ENCODE results near the gene CYB561D1.
A peak's percentile ranks its signal among the peaks of the same experiment; 100 is the strongest.

CYB561D1 gene

DNA sequence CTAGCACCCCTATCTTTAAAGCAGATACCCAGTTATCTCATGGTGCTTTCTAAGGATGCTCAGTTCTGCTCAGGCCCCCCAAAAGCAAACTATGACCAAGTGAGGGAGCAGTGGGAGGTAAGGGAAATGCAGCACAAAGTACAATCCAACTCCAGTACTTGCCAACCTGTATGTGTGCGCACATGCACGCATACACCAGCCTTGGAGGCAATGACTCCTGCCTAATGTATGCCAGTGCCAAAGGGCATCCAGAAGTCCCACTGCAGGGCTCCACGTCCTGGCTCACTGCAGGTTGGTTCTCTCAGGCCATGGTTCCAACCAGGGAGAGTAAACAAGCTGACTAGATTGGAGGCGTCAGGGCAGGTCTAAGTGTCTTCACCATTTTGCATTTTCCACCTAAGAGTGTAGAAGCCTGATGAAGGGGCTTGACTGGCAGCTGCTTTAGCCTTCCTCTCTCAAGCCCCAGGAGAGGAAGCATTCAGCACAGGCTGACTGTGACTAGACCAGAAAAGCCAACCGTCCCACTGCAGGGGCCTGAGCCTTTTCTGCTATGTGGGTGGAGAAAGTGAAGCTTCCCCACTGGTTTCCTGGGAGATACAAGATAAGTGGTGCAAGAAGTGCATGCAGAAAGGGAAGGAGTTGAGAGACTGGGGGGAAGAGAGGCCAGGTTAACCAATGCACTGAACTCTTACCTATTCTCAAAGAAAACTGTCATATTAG, 7.9 kb downstream of the CYB561D1 start:
- no peak for DNase-seq

DNA sequence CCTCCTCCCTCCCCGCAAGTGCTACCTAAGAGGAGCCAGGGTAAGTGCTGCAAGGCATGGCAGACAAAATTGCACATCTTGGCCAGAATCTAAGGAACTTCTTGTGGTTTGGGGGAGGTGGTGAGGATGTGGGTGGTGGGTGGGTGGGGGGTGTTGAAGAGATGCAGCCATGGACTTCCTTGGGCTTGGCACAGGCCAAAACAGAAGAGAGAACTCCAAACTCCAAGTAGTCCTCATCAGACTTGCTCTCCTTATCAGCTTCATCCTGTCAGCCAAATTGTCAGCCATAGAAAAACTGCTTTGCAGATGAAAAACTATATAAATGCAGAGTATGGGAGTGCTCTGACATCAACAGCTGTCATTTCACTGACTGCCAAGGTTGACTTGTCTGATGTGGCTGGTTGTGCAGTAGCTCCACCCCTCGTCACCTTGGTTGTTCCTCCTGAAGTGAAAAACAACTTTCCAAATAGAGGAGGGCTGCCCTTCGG, 8.5 kb downstream of the CYB561D1 start:
- peak in 3 of 5 experiments; percentile 56 to 70 (median 69) for DNase-seq

DNA sequence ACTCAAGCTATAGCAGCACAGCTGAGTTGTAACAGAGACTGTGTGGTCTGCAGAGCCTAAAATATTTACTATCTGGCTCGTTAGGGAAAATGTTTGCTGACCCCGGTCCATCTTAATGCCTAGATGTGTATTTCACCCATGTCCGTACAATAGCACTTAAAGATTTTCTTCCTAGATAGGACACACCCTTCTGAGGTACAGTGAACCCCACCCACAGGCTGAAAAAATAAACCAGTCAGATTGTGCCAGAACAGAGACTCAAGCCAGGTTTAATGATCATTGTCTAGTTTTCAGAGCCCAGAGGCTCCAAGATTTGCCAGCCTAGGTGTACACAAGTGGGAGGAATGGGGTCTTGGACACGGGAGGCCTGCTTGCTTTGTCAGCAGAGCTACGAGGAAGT, 10.0 kb downstream of the CYB561D1 start:
- DNase-seq = no peak

DNA sequence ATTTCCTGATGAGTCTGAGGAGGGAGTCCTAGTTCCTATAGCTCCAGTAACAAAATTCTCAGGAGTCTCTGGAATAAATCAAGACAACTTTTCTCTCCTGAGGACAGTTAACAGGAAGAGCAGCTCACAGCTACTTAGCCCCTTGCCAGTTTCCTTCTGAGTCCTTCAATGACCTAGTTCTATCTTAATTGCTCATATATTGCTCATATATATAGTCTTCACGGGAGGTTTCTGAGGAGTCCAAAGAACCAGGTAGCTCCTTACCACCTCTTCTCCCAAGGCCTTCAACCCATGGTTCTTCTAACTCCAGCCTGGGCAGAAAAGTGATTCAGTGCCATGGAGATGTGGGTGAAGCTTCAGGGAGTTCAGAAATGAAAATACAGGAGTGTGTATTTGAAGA, 11.1 kb downstream of the CYB561D1 start:
- DNase-seq = no peak

DNA sequence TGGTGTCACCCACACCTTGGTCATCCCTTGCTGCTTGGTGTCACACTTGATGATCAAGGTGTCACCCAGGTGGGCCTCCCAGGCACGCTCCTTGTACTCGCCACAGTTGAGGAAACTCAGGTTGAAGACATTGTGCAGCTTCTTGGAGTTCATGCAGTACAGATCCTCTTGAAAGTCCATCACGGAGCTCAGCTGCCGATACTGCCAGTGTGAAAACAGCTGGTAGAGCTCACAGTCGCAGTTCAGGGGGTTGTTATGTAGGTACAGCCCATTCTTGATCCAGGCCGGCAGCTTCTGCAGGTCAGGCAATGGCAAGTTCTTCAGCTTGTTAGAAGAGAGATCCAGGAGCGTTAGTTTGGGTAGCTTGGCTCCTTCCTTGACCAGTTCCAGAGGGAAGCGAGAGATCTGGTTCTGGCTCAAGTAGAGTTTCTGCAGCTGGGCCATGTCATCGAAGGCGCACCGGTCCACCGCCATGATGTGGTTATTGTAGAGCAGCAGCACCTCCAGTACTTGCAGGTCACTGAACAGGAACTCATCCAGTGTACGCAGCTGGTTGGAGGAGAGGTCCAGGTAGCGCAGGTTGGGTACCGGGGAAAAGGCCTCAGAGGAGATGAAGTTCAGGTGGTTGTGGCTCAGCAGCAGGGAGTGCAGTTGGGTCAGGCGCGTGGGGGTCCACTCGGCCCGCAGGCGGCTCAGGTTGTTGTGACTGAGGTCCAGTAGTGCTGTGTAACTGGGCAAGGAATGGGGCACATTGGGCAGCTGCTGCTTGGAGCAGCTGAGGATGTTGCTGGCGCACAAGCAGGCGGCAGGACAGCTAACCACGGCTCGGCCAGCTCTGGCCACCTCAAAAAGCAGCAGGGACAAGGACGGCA, 14.3 kb downstream of the CYB561D1 start:
- no peak for DNase-seq

DNA sequence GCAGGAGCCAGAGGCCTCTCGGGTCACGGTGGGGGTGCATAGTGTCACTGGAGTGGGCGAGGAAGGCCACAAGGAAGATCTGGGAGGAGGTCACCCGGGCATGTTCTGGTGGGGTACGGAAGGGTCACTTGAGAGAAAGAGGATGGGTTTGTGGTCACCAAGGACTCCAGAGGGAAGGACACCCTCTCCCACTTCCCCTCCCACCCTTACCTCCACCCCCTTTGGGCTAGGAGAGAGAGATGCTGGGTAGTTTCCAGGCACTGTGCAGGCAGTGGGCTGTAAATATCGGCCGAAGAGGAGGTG, 14.9 kb downstream of the CYB561D1 start:
- DNase-seq = no peak

DNA sequence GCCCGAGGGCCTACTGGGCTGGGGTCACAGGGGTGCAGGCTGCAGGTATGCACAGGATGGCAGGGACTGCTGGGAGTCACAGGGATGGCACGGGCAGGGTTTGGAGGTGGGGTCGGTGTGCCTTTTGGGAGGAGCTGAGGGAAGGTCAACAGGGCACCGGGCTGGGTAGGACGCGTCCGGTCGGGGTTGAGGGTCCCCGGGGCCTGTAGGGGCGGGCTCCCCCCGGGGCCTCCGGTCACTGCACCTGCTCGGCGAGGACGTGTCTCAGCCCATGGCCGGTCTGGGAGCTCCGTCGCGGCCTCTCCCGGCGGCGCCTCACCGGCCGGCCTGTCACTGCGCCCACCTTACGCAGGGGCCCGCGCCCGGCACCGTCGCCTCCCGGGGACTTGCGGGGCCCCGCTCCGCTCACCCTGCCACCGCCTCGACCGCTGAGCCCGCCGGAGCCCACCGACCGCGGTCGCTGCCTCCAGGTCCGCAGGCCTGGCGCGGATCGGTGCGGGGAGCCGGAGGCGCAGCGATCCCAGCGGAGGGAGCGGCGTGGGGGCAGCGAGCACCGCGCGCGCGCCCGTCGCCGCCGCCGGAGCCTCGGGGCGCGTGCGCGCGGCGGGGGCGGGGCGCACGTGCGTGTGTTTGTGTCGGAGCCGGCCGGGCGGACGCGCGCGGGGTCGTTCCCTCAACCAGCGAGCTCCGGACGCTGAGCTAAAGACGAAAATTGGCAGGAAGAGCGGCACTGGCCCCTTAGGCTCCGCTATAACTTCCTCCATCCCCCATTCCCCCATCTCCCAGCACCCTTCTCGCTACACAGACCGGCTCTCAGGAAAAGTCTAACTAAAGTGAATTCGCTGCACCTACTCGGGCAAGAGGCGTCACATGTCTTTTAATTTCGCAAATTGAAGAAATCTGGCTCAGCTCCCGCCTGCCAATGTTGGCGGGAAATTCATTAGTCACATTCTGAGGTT, 15.6 kb downstream of the CYB561D1 start, which contains the start of gene AMIGO1:
Gene AMIGO1 (minus strand): TSS at position 552 of the 959 bp plus-strand sequence. CDS start 815 bp downstream, outside the sequence.
- DNase-seq = peak; percentile 39 to 76 (median 48)

DNA sequence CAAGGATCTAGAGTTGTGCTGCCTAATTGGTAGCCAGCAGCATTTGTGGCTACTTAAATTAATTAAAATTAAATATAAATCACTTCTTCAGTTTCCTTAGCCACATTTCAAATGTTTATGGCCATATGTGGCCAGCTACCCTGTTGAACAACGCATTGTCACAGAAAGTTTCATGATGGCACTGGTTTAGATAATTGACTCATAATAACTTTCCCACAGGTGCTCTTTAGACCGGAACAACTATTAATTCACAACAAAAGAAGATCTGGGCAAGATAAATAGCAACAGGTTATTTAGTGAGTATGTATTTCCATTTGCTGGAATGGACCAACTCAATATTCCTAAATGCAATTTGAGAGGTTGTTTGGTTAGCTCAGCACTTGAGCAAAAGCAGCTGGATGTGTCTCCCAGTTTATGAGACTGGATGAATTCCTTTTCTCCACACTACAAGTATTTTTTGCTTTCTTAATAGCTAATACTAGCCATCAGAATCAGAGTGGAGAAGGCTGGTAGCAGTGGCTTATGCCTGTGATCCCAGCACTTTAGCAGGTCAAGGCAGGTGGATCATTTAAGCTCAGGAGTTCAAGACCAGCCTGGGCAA, 19.3 kb downstream of the CYB561D1 start:
- DNase-seq = no peak

DNA sequence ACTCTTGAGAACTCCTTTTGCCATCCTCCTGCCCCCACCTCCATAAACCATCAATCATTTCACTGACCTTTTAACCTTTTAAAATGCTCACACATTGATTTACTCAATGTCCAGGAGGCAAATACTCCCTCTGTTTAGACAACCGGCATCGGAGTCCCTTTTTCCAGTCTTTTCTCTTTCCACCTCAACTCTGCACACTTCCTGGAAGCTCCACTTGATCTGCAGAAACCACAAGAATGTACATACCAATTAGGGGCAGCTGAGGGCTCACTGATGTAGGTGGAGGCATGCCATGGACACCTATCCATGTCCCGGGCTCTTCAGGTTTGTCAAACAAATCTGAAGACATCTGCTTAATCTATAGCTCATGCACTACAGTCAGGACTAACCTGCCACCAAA, 21.0 kb downstream of the CYB561D1 start:
- DNase-seq = no peak

DNA sequence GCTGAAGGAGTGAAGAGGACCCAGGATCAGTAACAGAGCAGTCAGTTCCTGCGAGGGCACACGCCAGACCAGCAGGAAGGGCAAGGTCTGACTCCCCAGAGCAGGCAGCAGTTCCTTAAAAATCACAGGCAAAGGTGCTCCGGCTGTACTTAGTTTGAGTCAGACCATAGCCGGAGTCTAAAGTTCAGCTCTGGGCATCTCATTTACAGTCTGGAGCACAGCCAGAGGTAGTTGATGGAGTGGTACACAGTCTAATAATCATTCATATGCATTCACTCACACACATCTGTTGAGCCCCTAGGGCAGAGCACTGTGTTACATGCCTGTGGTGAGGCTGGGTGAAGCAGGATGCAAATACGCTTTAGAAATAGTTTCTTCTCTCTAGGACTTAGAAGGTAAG, 23.0 kb downstream of the CYB561D1 start:
- DNase-seq = no peak

DNA sequence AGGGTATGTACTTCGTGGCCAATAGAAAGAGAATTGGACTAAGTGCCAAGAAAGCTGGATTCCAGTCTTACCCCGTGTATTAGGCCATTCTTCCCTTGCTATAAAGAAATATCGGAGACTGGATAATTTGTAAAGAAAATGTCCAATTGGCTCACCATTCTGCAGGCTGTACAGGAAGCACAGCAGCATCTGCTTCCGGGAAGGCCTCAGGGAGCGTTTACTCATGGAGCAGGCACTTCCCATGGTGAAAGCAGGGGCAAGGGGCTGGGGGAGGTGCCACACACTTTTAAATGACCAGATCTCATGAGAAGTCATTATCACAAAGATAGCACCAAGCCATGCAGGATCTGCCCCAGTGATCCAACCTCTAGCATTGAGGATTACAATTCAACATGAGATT, 23.4 kb downstream of the CYB561D1 start:
- DNase-seq = no peak

DNA sequence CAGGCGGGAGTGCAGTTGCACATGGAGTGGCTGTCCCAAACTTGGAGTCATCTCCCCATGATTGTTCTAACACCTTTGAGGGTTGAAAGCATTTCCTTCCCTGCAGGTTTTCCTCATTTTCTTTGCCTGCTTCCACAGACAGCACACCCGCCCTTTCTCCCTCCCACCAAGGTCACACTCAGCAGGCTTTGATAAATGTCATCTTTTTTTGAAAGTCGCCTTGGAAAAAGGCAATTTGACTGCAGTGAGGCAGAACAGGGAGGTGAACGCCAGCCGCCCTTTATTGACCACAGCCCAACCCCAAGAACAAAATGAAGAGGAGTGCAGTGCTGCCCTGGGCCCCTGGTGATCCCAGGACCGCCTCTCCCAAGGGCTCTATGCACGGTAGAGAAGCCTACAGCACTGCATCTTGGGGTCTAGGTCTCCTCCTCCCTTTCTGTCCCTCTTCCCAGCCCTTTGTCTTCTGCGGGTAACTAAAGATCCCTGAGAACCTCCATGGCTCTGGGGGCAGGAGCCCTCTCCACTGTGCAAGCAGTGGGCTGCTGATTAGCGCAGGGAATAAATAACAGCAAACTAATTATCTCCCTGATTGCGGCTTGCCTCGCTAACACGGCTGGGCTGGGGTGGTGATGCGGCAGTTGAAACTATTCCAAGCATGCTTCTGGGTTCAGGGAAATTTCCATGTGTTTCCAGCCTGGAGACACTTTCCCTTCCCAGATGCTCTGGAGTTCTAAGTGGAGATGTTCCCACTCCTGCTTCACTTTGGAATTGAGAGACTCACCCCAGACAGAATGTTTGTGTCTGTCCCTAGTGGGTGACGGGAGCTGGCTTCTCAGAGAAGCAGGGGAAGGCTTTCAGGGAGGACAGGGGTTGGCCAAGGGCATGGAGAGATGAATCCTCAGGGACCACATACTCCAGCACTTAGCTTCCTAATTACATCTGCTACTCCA, 27.4 kb downstream of the CYB561D1 start:
- DNase-seq = no peak

DNA sequence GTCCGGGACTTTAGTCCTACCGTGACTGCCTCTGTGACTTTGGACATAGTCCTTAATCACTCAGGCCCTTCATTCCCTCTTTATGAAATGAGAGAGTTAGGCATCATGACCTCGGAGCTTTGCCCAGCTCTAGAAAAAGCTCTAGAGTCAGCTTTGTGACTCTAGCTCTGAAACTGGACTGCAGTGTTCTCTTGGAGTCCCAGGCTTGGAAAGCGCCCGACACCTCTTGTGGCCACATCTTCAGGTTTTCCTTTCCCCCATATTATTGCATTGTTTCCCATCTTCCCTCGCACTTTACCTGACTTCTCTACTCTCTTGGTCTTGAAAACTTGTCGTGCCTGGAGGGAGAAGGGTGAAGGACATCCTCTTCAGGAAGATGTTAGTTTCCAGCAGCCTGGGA, 28.1 kb downstream of the CYB561D1 start:
- no peak for DNase-seq

DNA sequence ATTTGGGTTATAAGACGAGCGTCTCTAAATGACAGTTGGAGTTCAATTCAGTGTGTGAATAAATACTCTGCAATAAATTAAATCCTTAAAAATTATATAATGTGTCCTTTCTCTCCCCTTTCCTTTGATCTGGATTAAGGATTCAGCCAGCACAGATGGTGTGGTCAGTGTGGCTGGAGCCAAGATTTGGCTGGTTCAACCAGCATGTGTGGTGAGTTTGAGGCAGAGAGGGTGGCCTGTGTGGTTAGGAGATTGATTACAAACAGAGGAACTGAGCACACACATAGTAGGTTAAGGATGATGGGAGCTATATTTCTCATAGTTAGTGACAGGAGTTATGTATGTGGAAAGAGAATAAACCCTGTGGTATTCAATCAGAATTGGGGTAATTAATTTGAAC, 29.8 kb downstream of the CYB561D1 start:
- no peak for DNase-seq

DNA sequence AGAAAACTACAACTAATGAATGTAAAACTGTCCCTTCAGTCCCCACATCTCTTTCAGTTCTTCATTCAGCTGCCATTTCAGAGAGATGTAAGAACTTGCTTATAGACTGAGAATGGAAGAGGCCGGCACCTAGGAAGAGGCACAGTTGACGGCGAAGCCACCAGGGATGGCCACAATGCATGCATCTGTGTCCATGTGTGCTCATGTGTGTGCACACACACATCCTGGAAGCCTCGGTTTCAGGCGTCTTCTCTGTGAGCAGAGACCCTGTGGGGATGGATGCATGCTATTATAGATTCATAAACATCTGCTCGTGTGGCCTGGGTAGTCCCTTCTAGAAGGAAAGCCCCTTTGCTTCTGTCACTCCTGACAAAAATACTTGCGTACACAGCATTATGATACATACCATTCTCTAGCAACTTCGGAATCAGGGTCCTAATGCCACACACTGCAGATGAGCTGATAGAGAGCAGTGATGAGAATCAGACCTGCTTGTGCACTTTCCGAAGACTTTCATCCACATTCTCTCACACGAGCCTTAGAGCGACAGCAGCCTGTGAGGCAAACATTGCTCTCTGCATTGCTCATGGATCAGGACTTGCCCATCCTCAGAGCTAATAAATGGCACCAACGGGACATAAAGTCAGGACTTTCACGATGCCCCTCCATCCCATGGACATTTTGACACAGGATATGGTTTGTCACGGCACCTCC, 33.4 kb downstream of the CYB561D1 start:
- no peak for DNase-seq

DNA sequence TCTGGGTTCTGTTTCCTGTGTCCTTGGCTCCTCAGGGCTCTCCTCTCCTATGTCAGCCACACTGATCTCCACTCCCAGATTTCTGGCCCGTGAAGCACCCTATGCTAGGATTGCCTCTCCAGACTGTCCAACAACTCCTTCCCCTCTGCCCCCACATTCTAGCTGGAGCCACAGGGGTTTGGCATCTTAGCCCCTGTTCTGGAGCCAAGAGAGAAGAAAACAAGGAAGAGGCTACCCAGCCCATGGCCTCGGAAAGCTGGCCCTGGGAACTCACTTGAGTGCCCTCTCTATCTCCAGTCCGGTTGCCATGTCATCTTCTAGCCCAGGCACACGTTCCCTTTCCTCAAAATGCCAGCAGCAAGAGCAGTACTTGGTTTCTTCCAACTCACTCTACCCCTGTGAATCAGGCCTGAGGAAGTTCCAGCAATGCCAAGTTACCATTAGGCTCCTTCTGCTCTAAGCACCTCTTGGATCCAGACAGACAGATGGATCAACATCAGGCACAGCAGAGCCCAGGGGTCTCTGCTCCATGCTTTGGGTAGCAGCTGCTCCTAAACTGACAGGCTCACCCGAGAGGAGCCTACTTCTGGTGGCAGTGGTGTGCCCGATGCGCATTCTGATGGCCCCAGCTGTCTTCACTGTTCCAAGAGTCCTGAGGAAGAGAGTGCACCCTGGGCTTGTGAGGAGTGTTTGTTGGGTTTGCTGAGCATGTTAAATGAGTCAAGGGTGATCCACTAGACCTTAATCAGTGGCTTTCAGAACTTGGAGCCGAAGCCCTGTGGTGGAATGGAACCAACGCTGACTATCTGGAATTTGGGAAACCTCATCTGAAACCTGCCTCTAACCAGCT, 34.2 kb downstream of the CYB561D1 start:
- no peak for DNase-seq

DNA sequence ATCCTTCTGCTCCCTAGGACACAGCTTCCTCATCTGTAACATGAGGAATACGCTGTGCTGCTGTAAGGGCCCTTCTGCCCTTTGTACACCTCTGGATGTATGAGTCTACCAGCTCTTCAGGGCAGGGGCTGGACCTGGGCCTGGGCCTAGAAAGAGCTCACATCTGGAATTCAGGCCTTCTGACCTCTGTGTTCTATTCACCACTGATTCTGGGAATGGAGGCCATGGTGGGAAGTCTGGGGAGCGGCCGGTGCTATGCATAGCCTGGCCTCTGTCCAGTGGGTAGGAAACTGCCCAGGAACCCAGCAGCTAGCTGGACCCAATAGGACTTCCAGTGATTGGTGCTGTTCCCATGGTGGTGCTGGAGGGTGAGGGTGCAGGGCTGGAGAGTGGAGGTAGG, 34.8 kb downstream of the CYB561D1 start:
- DNase-seq = no peak

DNA sequence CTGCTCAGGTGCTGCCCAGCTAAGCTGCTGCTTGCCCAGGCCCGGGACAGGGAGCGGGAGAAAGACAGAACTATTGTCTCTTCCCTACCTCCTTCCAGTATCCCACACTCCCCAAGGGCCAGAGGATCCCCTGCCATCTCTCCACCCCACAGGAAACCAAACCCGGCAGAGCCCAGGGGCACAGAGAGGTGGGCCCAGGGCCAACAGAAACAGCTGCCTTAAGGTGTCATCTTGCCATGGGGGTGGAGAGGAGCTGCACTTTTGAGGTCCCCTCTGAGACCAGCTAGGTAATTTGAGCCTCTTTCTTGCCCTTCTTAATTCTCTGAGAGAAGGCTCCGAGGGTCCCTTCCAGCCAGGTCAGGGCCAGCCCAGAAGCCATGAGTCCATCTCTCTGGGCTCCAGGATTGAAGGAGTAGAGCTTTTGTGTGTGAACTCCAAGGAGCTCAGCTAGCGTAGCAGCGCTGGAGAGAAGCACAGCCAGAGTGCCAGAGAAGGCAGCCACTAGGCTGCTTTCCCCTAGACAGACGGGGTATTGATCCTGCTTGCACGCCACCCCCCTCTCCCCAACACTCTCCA, 36.1 kb downstream of the CYB561D1 start:
- DNase-seq = no peak

DNA sequence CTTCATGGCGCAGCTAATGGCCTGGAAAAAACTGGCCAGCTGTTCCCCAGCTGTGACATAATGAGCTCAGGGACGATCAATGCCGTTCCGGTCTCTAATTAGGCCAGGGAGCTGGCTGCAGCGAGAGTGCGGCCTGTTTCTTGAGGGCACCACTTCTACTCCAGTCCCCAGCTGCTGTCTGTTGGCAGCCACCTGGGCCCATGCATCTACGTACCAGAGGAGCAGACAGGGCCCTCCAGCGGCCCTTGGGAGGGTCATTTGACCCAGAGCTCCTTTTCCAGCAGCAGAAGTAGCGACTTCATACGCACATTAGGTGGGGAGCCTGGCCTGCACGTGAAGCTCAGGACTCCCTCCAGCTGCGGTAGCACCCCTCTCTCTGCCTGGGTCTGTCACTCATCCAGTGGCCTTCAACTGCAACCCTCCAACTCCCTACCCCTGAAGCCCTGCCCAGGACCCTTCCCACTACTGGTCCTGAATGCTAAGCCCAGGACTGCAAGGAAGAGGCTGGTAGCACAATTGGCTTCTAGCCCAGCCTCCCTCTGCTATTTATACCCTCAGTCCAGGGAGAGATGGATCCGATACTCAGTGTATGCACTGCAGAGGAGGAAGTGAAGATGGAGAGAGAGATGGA, 36.7 kb downstream of the CYB561D1 start:
- DNase-seq = no peak
